Endodermal cell (in vitro differentiated cells): ENCODE measurements around the gene PIGW. TPM values are rescaled to one million over a fixed set of nuclear protein-coding genes. Genes with fewer than 3 reads are reported as not detected.

ENCODE experiments used
- DNase-seq: peaks from one replicate; pipeline ENCODE4 v3.0.0-alpha.2; 2017
- H3K27ac ChIP-seq: 2 replicates; pipeline ENCODE4 v1.5.1; 2013; ENCODE audit warnings: mild to moderate bottlenecking, low read depth, low read length, moderate library complexity
- H3K27me3 ChIP-seq: 2 replicates; pipeline ENCODE4 v1.6.1; 2013; ENCODE audit warnings: mild to moderate bottlenecking, low read length, moderate library complexity; ENCODE audit not compliant: insufficient read depth, control insufficient read depth, poor library complexity, severe bottlenecking
- H3K36me3 ChIP-seq: 2 replicates; pipeline ENCODE4 v1.7.0; 2013; ENCODE audit warnings: mild to moderate bottlenecking, low read length, moderate library complexity; ENCODE audit not compliant: control insufficient read depth, insufficient read depth
- H3K4me1 ChIP-seq: one replicate; pipeline ENCODE4 v1.7.0; 2013; ENCODE audit warnings: low read length; ENCODE audit not compliant: control insufficient read depth, insufficient read depth
- H3K4me3 ChIP-seq: 2 replicates; pipeline ENCODE4 v1.5.1; 2013; ENCODE audit warnings: mild to moderate bottlenecking, low read length, moderate library complexity
- H3K9ac ChIP-seq: 2 replicates; pipeline ENCODE4 v1.6.1; 2013; ENCODE audit warnings: mild to moderate bottlenecking, low read length, moderate library complexity; ENCODE audit not compliant: poor library complexity, severe bottlenecking; ENCODE audit errors: extremely low read depth
- H3K9me3 ChIP-seq: 2 replicates; pipeline ENCODE4 v1.6.1; 2013; ENCODE audit warnings: mild to moderate bottlenecking, low read length, moderate library complexity; ENCODE audit not compliant: control insufficient read depth
- H3K27ac Mint-ChIP-seq: 2 replicates; pipeline ENCODE4 v1.8.0; 2020; ENCODE audit warnings: mixed read lengths
- H3K27me3 Mint-ChIP-seq: 2 replicates; pipeline ENCODE4 v1.8.0; 2021; ENCODE audit warnings: mild to moderate bottlenecking, mixed read lengths; ENCODE audit not compliant: insufficient read depth
- H3K36me3 Mint-ChIP-seq: 2 replicates; pipeline ENCODE4 v1.8.0; 2020; ENCODE audit warnings: low read depth, mixed read lengths
- H3K4me1 Mint-ChIP-seq: 2 replicates; pipeline ENCODE4 v1.8.0; 2020; ENCODE audit warnings: mixed read lengths
- H3K4me3 Mint-ChIP-seq: 2 replicates; pipeline ENCODE4 v1.8.0; 2020; ENCODE audit warnings: mild to moderate bottlenecking, moderate library complexity, mixed read lengths
- H3K9me3 Mint-ChIP-seq: 2 replicates; pipeline ENCODE4 v1.8.0; 2020; ENCODE audit warnings: mild to moderate bottlenecking, mixed read lengths
- CTCF ChIP-seq: fragments of 200-600 bp; sonication (generic); conservative IDR thresholded peaks from 2 replicates; pipeline ENCODE4 v1.5.0; 2021; ENCODE audit warnings: antibody characterized with exemption, mild to moderate bottlenecking
- WGBS, 2 experiments: methylation state at CpG; one replicate each; pipeline versions ENCODE4 v1.1.5 to v1.1.7; 2013; ENCODE audit warnings: missing lambda C conversion rate in 2 of 2, mixed read lengths in 1 of 2; ENCODE audit not compliant: insufficient coverage in 1 of 2, insufficient read length in 1 of 2; 5-methylcytosine and 5-hydroxymethylcytosine counted together
- total RNA-seq, 2 donors: library from RNA; stranded (reverse); fragmentation: NEBNext Ultra II Directional in 1 of 2; extraction: Animal tissue kit (Norgen Biotek cat#: 25700) in 1 of 2; gene quantifications; 2 replicates in 1 of 2; 3 replicates in 1 of 2; pipeline ENCODE4 v1.2.1, GENCODE V29; 2021

PIGW gene
- total RNA-seq, 2 donors from 2014 or later = 10.8 to 16.6 TPM

GRCh38 chr17:36575028-36575427 lies 40.2 kb downstream of the PIGW start:
- Mint-ChIP-seq H3K9me3 (no peaks in the 10 kb centered on the region), H3K36me3 (peaks cover 49% of the 10 kb centered on the region), H3K4me1 (no peaks in the 10 kb centered on the region), H3K27ac (no peak overlapping the region), H3K27me3 (no peaks in the 10 kb centered on the region), H3K4me3 (no peak overlapping the region)
- no peak for TF ChIP-seq CTCF
- WGBS, 2 experiments = 93 to 95% methylated on average over 3 to 12 of the region's 12 CpGs
- Histone ChIP-seq H3K9ac (no peak overlapping the region), H3K36me3 (peaks cover 69% of the 10 kb centered on the region), H3K9me3 (no peaks in the 10 kb centered on the region), H3K4me3 (no peak overlapping the region), H3K27ac (no peak overlapping the region), H3K4me1 (no peaks in the 10 kb centered on the region), H3K27me3 (no peaks in the 10 kb centered on the region)
- no peak for DNase-seq

- Histone ChIP-seq H3K27ac (no peak overlapping the region), H3K9me3 (no peaks in the 10 kb centered on the region), H3K4me1 (no peaks in the 10 kb centered on the region), H3K27me3 (no peaks in the 10 kb centered on the region), H3K4me3 (no peak overlapping the region), H3K36me3 (peaks cover 74% of the 10 kb centered on the region), H3K9ac (no peak overlapping the region)
- Mint-ChIP-seq H3K27ac (no peak overlapping the region), H3K9me3 (no peaks in the 10 kb centered on the region), H3K4me3 (no peak overlapping the region), H3K36me3 (peaks cover 56% of the 10 kb centered on the region), H3K27me3 (no peaks in the 10 kb centered on the region), H3K4me1 (no peaks in the 10 kb centered on the region)
- whole genome bisulfite sequencing, 2 experiments = 97 to 100% methylated on average over 2 of the region's 2 CpGs
- DNase-seq = no peak
- no peak for TF ChIP-seq CTCF
Observed at GRCh38 chr17:36576793-36577192, 42.0 kb downstream of the PIGW start.

- Histone ChIP-seq H3K9ac (no peak overlapping the region), H3K4me3 (no peak overlapping the region), H3K36me3 (peaks cover 69% of the 10 kb centered on the region), H3K27ac (no peak overlapping the region), H3K27me3 (no peaks in the 10 kb centered on the region), H3K4me1 (no peaks in the 10 kb centered on the region), H3K9me3 (no peaks in the 10 kb centered on the region)
- Mint-ChIP-seq H3K4me1 (no peaks in the 10 kb centered on the region), H3K9me3 (no peaks in the 10 kb centered on the region), H3K27ac (no peak overlapping the region), H3K36me3 (peaks cover 54% of the 10 kb centered on the region), H3K27me3 (no peaks in the 10 kb centered on the region), H3K4me3 (no peak overlapping the region)
- no peak for DNase-seq
- WGBS, 2 experiments = 98 to 100% methylated on average over 1 to 2 of the region's 2 CpGs
- TF ChIP-seq CTCF = no peak
Observed at GRCh38 chr17:36578671-36579070, 43.9 kb downstream of the PIGW start.
